ENCODE data around the gene C1QTNF3.

The C1QTNF3 gene

GRCh38 chr5:34039398-34040157 is 3.4 kb downstream of the C1QTNF3 start:
- TF ChIP-seq TCF7L2 (IDR thresholded peaks at IDR 0.05; ENCODE audit: borderline replicate concordance, low read depth, low read length) (no peak), ZNF350 (tag by site-specific recombination; IDR thresholded peaks at IDR 0.05) (no peak), SP2 (tag by site-specific recombination; IDR thresholded peaks at IDR 0.05) (no peak)
- ChIA-PET CTCF (interaction anchor here (0.6 to 1.1 kb wide), 3 partner anchors 24 to 167 kb away, joined by 3 to 7 read pairs (median 5); no protein-coding TSS in a partner anchor), POLR2A (interaction anchor here (1.7 kb wide), 1 partner anchor 32 kb away, joined by 5 read pairs; the partner anchor contains the start of gene AMACR)
- H3K4me1 ChIP-seq (ENCODE audit: control insufficient read depth, insufficient read depth, low read length): no peaks in the 10 kb centered on the region
- no peak overlapping the region for H3K27ac ChIP-seq (ENCODE audit: extremely low read depth, low read depth, low read length)
- no peaks in the 10 kb centered on the region for H3K9me3 ChIP-seq (ENCODE audit: control insufficient read depth, insufficient read depth, low read depth, low read length)
- no peak overlapping the region for H3K4me3 ChIP-seq (ENCODE audit: low read depth, low read length)
- H3K36me3 ChIP-seq (ENCODE audit: control insufficient read depth in 2 of 2, insufficient read depth in 1 of 2, low read length in 2 of 2): peaks cover 0 to 4% of the 10 kb centered on the region in 2 experiments; a peak in 1 of 3 replicates

GRCh38 chr5:34038838-34039237 is 4.2 kb downstream of the C1QTNF3 start:
- Histone ChIP-seq H3K4me1 (ENCODE audit: control insufficient read depth, insufficient read depth, low read length) (no peaks in the 10 kb centered on the region), H3K27ac (ENCODE audit: extremely low read depth, low read depth, low read length) (no peak overlapping the region), H3K4me3 (ENCODE audit: low read depth, low read length) (no peak overlapping the region), H3K36me3 (ENCODE audit: control insufficient read depth in 2 of 2, insufficient read depth in 1 of 2, low read length in 2 of 2) (peaks cover 0 to 4% of the 10 kb centered on the region in 2 experiments; a peak in 1 of 3 replicates), H3K9me3 (ENCODE audit: control insufficient read depth, insufficient read depth, low read depth, low read length) (no peaks in the 10 kb centered on the region)
- ChIA-PET CTCF (no interaction called here), POLR2A (no interaction called here)
- TF ChIP-seq ZNF645 (tag by site-specific recombination; IDR thresholded peaks at IDR 0.05): no peak
- no peak for TF ChIP-seq HOXA7 (CRISPR knock-in tag; IDR thresholded peaks at IDR 0.05; ENCODE audit: borderline replicate concordance)
- no peak for TF ChIP-seq ZNF324 (tag by site-specific recombination; IDR thresholded peaks at IDR 0.05)
- no peak for TF ChIP-seq ZNF37A (tag by site-specific recombination; IDR thresholded peaks at IDR 0.05)
- no peak for TF ChIP-seq ZNF18 (tag by site-specific recombination; IDR thresholded peaks at IDR 0.05)
- no peak for TF ChIP-seq ZNF660 (tag by site-specific recombination; IDR thresholded peaks at IDR 0.05)
- TF ChIP-seq ZNF341 (tag by site-specific recombination; IDR thresholded peaks at IDR 0.05; ENCODE audit: low read depth): no peak
- TF ChIP-seq HOXD13 (CRISPR knock-in tag; IDR thresholded peaks at IDR 0.05; ENCODE audit: borderline replicate concordance): no peak
- no peak for TF ChIP-seq ZSCAN16 (tag by site-specific recombination; IDR thresholded peaks at IDR 0.05)

GRCh38 chr5:34038390-34038789 is 4.6 kb downstream of the C1QTNF3 start:
- H3K27ac ChIP-seq (ENCODE audit: extremely low read depth, low read depth, low read length): no peak overlapping the region
- POLR2A ChIA-PET: no interaction called here
- TF ChIP-seq ZNF747 (tag by site-specific recombination; IDR thresholded peaks at IDR 0.05) (no peak), ZNF10 (tag by site-specific recombination; IDR thresholded peaks at IDR 0.05) (no peak), ZNF211 (tag by site-specific recombination; IDR thresholded peaks at IDR 0.05; ENCODE audit: low read depth) (no peak), ZNF274 (IDR thresholded peaks at IDR 0.05; ENCODE audit: low read length) (no peak), ZNF274 (tag by site-specific recombination; IDR thresholded peaks at IDR 0.05; ENCODE audit: borderline replicate concordance) (no peak), ZNF548 (tag by site-specific recombination; IDR thresholded peaks at IDR 0.05) (no peak), TCF7L2 (IDR thresholded peaks at IDR 0.05; ENCODE audit: borderline replicate concordance, low read depth, low read length) (no peak)
- H3K4me3 ChIP-seq (ENCODE audit: low read depth, low read length): no peak overlapping the region
- peaks cover 0 to 4% of the 10 kb centered on the region in 2 experiments; a peak in 1 of 3 replicates for H3K36me3 ChIP-seq (ENCODE audit: control insufficient read depth in 2 of 2, insufficient read depth in 1 of 2, low read length in 2 of 2)
- H3K4me1 ChIP-seq (ENCODE audit: control insufficient read depth, insufficient read depth, low read length): no peaks in the 10 kb centered on the region
- CTCF ChIA-PET: no interaction called here
- no peaks in the 10 kb centered on the region for H3K9me3 ChIP-seq (ENCODE audit: control insufficient read depth, insufficient read depth, low read depth, low read length)
